Measurements from ENCODE around the gene KCNQ1.

KCNQ1 gene

DNA sequence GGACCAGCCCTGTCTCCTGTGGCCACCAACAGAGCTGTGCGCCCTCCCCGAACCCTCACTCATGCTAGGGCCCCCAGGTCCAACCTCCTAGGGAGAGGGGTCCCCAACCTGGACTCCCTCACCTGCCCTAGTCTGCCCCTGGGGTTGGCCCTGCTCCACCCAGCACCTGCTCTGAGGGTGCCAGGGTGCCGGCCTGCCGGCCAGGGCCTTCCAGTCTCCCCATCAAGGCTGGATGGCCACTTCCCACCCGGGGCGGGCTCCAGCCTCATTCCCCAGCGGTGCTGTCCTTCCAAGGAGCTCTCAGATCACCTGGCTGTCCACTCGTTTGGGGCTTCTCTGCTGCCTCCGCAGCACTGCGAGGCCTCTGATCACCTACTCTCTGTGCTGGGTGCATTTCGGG, 401.7 kb downstream of the KCNQ1 start:
- DNase-seq: no peak

DNA sequence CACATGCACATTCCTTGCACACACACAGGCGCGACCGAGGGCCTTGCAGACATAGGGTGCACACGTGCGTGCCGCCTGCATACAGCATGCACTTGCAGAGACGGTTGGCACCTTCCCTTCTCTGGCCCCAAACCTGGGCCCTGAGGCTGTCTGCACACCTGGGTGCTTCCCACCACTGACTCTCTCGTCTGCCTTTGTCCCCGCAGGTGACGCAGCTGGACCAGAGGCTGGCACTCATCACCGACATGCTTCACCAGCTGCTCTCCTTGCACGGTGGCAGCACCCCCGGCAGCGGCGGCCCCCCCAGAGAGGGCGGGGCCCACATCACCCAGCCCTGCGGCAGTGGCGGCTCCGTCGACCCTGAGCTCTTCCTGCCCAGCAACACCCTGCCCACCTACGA, 402.8 kb downstream of the KCNQ1 start:
- no peak for DNase-seq

DNA sequence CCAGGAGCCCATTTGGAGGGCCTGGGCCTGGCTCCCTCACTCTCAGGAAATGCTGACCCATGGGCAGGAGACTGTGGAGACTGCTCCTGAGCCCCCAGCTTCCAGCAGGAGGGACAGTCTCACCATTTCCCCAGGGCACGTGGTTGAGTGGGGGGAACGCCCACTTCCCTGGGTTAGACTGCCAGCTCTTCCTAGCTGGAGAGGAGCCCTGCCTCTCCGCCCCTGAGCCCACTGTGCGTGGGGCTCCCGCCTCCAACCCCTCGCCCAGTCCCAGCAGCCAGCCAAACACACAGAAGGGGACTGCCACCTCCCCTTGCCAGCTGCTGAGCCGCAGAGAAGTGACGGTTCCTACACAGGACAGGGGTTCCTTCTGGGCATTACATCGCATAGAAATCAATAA, 403.7 kb downstream of the KCNQ1 start:
- DNase-seq: no peak

- DNase-seq: peak in 1 of 14 donors; percentile 58
Measured at GRCh38 chr11:2849994-2850770, 405.4 kb downstream of the KCNQ1 start.

DNA sequence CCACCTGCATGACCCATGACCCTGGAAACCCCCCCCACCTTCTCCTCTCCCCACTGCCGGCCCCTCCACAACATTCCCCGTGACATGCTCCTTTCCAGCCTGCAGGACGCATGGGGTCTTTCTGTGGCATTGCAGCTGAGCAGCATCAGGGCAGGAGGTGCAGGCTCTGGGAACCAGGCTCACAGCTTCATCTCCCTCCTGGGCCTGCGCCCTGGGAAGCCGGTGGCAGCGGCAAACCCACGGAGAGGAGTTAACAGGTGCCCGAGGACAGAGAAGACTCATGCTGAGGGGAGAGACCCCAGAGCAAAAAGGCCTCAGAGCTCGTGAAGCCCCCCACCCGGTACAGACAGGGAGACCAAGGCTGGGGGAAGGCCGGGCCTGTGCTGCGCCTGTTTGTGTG, 408.6 kb downstream of the KCNQ1 start:
- no peak for DNase-seq

- no peak for DNase-seq
Measured at GRCh38 chr11:2853997-2854560, 409.3 kb downstream of the KCNQ1 start.

- no peak for DNase-seq
Measured at GRCh38 chr11:2855162-2855561, 410.4 kb downstream of the KCNQ1 start.

- no peak for DNase-seq
Measured at GRCh38 chr11:2857276-2857675, 412.5 kb downstream of the KCNQ1 start.

- DNase-seq: no peak
Measured at GRCh38 chr11:2857918-2858317, 413.1 kb downstream of the KCNQ1 start.

- DNase-seq: no peak
Measured at GRCh38 chr11:2858995-2859698, 414.3 kb downstream of the KCNQ1 start.

GRCh38 chr11:2859699-2860037, 414.9 kb downstream of the KCNQ1 start:
- DNase-seq: no peak

- DNase-seq: no peak
Measured at GRCh38 chr11:2860636-2861035, 415.8 kb downstream of the KCNQ1 start.

DNA sequence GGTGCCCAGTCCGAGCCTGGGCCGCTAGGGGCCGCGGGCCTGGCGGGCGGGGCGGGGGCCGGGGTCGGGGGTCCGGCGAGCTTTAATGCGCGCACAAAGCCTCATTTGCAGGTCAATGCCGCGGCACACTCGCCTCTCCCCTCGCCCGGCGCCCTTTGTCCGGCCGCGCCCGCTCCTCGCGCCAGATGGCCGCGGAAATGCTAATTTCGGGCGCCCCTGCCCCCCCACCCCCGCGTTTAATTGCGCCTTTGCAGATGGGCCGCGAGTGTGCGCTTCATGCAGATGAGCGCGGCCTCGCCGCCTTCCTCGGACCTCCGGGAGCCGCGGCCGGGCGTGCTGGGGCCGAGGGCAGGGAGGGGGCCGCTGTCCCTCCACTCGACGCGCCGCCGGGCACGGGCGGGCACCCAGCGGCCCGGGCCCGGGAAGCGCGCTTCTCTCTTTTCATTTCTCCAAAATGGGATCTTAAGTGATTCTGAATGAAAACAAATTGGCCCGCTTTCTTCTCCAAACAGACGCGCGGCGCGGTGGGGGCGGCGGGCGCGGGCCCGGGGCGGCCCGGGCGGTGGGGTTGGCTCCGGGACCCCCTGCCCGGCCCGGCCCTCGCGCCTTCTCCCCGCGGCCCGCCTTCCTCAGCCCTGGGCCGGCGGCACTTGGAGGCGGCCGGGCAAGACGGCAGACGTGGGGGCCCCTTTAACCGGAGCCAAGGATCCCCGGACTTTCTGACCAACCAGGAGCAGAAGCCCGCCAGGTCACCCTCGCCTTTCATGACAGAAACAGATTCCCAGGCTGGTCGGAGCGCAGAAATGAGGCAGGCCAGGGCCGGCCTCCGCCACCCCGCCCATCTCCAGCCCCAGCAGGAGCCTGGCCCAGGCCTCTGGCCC, 417.8 kb downstream of the KCNQ1 start:
- DNase-seq: peak in 1 of 14 donors; percentile 10

DNA sequence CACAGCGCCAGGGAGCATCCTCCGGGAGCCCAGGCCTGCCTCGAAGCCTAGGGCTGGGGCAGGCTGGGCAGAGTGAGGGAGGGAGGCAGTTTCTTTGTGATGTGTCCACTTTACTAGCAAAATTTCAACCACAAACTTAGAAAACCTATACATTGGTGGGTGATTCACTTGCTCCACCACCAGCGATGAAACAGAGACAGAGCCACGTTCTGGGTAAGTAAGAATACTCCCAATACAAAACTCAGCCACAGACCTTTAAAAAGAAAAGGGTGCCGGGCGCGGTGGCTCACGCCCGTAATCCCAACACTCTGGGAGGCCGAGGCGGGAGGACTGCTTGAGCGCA, 418.4 kb downstream of the KCNQ1 start:
- DNase-seq: no peak

DNA sequence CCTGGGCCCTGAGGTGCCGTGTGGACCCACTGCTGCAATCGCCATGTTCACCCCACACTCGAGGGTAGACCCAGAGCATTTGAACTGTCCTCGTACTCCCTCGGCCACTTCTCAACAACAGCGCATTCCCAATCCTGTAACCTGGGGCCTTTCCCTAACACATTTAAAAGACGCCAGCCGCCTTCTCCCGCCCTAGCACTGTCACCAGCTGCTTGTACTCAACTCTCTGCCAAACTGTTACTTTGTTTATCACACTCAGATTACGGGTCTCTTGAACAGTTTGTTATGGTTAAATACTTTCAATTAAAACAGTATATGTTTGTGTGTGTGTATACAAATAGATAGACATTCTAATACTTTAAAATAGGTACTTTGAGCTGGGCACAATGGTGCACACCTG, 420.1 kb downstream of the KCNQ1 start:
- no peak for DNase-seq

DNA sequence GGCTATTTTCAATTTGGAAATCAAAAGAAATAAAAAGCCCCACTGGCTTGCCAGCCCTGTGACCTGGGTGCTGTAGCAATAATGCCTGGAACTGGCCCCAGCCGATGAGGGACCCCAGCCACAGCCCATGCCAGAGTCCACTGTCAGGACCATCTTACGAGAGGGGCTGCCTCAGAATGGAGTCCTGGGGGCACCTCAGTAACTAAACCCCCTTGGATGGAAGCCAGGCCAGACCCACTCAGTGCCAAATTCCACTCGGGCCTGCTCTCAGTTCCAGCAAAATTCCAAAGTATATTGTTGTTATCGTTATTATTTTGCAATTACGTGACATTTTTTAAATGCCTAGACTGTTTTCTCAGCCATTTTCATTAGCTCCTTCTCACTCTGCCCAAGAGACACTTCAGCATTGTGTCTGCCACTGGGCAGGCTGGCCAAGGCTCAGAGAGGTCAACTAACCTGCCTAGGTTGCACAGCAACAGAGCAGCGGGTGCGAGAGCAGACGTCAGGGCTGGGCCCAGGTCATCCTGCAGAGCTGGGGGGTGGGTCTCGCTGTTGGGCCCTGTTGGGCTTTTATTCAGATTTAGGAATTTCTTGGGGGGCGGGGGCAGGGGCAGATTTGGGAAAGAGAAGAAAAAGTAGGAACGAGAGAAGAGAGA, 421.2 kb downstream of the KCNQ1 start:
- DNase-seq: no peak

DNA sequence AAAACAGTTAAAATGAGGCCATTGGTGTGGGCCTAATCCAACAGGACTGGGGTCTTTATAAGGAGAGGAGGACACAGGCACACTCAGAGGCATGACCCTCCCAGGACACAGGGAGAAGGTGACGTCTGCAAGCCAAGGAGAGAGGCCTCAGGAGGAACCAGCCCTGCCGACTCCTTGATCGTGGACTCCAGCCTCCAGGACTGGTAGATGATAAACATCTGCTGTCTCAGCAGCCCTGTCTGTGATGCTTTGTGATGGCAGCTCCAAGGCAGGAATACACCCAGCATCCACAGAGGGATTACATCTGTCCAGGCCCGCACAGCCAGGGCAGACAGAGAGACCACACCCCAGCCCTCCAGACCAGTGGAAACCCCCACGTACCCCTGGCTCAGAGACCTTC, 422.3 kb downstream of the KCNQ1 start:
- no peak for DNase-seq

DNA sequence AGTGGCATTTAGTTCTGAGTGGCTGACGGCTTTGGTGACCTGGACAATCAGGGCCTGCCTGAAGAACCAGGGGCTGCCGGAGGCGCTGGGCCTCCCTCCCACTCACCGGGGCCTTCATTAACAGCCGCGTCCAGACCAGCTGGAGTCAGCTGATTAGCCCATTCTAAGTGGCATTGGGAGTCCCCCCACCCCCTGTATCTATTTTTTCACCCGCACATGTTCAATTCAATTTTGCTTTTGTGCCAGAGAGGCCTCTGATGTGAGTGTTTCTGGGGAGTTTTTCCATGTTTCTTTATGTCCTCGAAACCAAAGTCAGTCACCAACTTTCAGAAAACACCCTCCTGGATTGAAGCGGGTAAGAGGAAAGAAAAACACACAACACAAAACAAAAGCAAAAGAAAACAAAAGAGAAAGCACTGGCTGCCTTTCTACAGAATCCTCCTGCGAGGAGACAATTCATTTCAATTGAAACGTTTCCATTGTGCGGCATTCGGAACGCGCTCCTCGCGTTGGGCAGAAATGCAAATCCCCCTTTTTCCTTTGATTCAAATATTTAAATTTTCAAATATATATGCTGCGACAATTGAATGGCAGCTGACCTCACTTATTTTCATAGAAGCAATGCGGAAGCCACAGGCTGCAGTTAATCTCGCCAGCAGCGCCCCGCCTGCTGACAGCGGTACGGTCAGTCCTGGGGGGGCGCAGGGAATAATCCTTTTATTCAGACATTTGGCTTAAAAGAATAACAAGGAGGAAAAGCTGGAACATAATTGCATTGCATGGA, 423.1 kb downstream of the KCNQ1 start:
- DNase-seq: peak in 2 of 14 donors; percentile 26 to 45

- DNase-seq: peak in 6 of 14 donors; percentile 38 to 74 (median 54)
Measured at GRCh38 chr11:2868506-2869133, 423.8 kb downstream of the KCNQ1 start.

- DNase-seq: peak in 10 of 14 donors; percentile 38 to 78 (median 62)
Measured at GRCh38 chr11:2869134-2869526, 424.3 kb downstream of the KCNQ1 start.

Data from C1 segment of cervical spinal cord (tissue), 14 donors.